H1 (cell line): ENCODE data around the gene CCDC180. TPM values are rescaled to one million over a fixed set of nuclear protein-coding genes. Genes with fewer than 3 reads are reported as not detected.

Source experiments
- CBX5 ChIP-seq: fragments of 300-800, 300-1000 bp; sonication (generic); IDR thresholded peaks from 2 replicates; pipeline ENCODE4 v1.7.1; 2016; ENCODE audit warnings: antibody characterized with exemption, low read length, low read depth
- RXRA ChIP-seq: IDR thresholded peaks from 2 replicates; pipeline ENCODE4 v1.6.1; 2011; ENCODE audit warnings: low read depth, mild to moderate bottlenecking, low read length, moderate library complexity; ENCODE audit not compliant: insufficient read depth
- polyA plus RNA-seq, 7 experiments: library from polyadenylated mRNA; depleted of rRNA in 3 of 7; stranded (reverse) in 5 of 7; unstranded in 2 of 7; fragments of >200 nt in 5 of 7; fragments of 200-250 nt in 2 of 7; gene quantifications; 1 replicate in 5 of 7; 2 replicates in 1 of 7; 4 replicates in 1 of 7; pipeline versions ENCODE4 v1.2.1 to v1.2.3, GENCODE V29; 2011 to 2013; ENCODE audit warnings: missing spikeins in 2 of 7, mixed read lengths in 2 of 7
- total RNA-seq: library from RNA; stranded (reverse); fragmentation: NEBNext Ultra II Directional; extraction: Animal tissue kit (Norgen Biotek cat#: 25700); gene quantifications from 2 replicates; pipeline ENCODE4 v1.2.1, GENCODE V29; 2021

CCDC180 gene
- total and polyA plus RNA-seq, 2 of the 8 experiments (the other 6 are each of a cell fraction or from before 2014, with no cell fraction given), result 2.6 to 8.2 TPM

GRCh38 chr9:97310896-97311295 lies 3.4 kb downstream of the CCDC180 start (continued):
- TF ChIP-seq RXRA, result no peak
- TF ChIP-seq CBX5, result no peak
